NK-92 treated with Interleukin-12 subunit alpha and Interleukin-12 subunit beta, amount 100 ng/mL, for 24 hours (cell line): ENCODE data around the gene RCL1.

Source experiments
- DNase-seq: peaks from one replicate; lab custom pipeline; 2025; lab: John Stamatoyannopoulos, UW

Gene RCL1

GRCh38 chr9:4842734-4843133, 50.0 kb downstream of the RCL1 start:
- no peak for DNase-seq

GRCh38 chr9:4844056-4844838, 51.5 kb downstream of the RCL1 start:
- no peak for DNase-seq

GRCh38 chr9:4849369-4849768, 56.6 kb downstream of the RCL1 start:
- DNase-seq, result no peak

- DNase-seq, result no peak
Measured at GRCh38 chr9:4850603-4851310, 58.0 kb downstream of the RCL1 start.

- DNase-seq, result no peak
Measured at GRCh38 chr9:4852419-4852818, 59.7 kb downstream of the RCL1 start.

GRCh38 chr9:4854265-4854590, 61.5 kb downstream of the RCL1 start:
- no peak for DNase-seq

- no peak for DNase-seq
Measured at GRCh38 chr9:4855841-4856240, 63.1 kb downstream of the RCL1 start.

- DNase-seq, result no peak
Measured at GRCh38 chr9:4857163-4857810, 64.5 kb downstream of the RCL1 start.

GRCh38 chr9:4859035-4859434, 66.3 kb downstream of the RCL1 start:
- DNase-seq, result no peak

GRCh38 chr9:4860383-4860782, 67.6 kb downstream of the RCL1 start:
- DNase-seq, result no peak

GRCh38 chr9:4861145-4861544, 68.4 kb downstream of the RCL1 start:
- no peak for DNase-seq

GRCh38 chr9:4861736-4862451, 69.2 kb downstream of the RCL1 start:
- no peak for DNase-seq

- DNase-seq, result no peak
Measured at GRCh38 chr9:4862506-4863250, 69.9 kb downstream of the RCL1 start.

GRCh38 chr9:4864234-4864661, 71.5 kb downstream of the RCL1 start:
- no peak for DNase-seq

GRCh38 chr9:4864698-4865097, 72.0 kb downstream of the RCL1 start:
- no peak for DNase-seq

GRCh38 chr9:4865681-4866080, 72.9 kb downstream of the RCL1 start:
- no peak for DNase-seq

GRCh38 chr9:4866239-4866969, 73.7 kb downstream of the RCL1 start:
- DNase-seq, result no peak

- no peak for DNase-seq
Measured at GRCh38 chr9:4873066-4873465, 80.3 kb downstream of the RCL1 start.

- no peak for DNase-seq
Measured at GRCh38 chr9:4875559-4875958, 82.8 kb downstream of the RCL1 start.

GRCh38 chr9:4879115-4879558, 86.4 kb downstream of the RCL1 start:
- DNase-seq, result no peak

GRCh38 chr9:4883326-4883873, 90.7 kb downstream of the RCL1 start:
- no peak for DNase-seq
